HPDE6-E6E7 (cell line): ENCODE results near the gene AP4E1.
"Not testable (repeated sequence)": the region's sequence is repeated elsewhere in the genome, so short reads cannot be mapped to it uniquely, and the experiment has no call there.

Source experiments
- DNase-seq: peaks from one replicate; pipeline ENCODE4 v3.0.0; 2011; ENCODE audit warnings: missing footprints; ENCODE audit errors: extremely low spot score

The AP4E1 gene

DNA sequence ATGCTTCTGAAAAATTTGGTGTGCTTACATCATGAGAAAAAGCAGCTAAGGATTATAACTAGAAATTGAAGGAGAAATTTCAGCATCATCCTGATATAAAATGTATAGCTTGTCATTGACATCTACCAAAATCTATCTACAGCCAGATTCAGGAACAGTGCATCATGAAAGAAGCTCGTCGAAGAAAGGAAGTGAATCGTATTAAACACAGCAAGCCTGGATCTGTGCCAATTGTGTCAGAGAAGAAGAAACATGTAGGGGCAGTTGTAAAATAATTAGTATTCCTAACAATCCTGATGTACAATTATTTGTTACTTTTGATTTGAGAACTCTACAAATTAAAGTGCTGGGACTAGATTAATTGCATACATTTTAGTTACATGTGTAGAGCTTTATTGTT lies 37.2 kb downstream of the AP4E1 start:
- DNase-seq, result no peak

DNA sequence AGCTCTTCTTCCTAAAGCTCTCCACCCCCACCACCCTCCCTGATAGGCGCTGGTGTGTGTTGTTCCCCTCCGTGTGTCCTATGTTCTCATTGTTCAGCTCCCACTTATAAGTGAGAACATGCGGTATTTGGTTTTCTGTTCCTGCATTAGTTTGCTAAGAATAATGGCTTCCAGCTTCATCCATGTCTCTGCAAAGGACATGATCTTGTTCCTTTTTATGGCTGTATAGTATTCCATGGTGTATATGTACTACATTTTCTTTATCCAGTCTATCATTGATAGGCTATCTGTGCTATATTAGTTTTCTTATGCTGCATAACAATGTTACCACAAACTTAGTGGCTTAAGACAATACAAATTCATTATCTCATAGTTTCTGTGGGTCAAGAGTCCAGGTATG lies 42.3 kb downstream of the AP4E1 start:
- DNase-seq, result not testable (repeated sequence)

GRCh38 chr15:50953302-50953701 lies 44.8 kb downstream of the AP4E1 start:
- DNase-seq, result no peak

GRCh38 chr15:50954837-50955236 lies 46.4 kb downstream of the AP4E1 start:
- DNase-seq, result not testable (repeated sequence)

DNA sequence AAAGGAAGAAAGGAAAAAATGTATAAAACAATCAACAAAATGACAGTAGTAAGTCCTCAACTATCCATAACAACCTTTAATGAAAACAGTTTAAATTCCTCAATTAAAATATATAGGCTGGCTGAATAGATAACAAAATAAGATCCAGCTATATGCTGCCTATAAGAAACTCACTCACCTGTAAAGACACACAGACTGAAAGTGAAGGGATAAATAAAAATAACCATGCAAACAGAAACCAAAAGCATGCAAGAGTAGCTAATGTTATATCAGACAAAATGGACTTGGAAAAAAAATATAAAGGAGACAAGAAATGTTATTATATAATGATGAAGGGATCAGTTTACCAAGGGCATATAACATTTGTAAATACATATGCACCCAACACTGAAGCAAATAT lies 51.2 kb downstream of the AP4E1 start:
- DNase-seq, result no peak

- no peak for DNase-seq
These were observed 55.6 kb downstream of the AP4E1 start for GRCh38 chr15:50964075-50964474.

GRCh38 chr15:50968353-50968752 lies 59.9 kb downstream of the AP4E1 start:
- no peak for DNase-seq

- no peak for DNase-seq
These were observed 62.0 kb downstream of the AP4E1 start for GRCh38 chr15:50970524-50970923.

- no peak for DNase-seq
These were observed 62.6 kb downstream of the AP4E1 start for GRCh38 chr15:50971115-50971514.

DNA sequence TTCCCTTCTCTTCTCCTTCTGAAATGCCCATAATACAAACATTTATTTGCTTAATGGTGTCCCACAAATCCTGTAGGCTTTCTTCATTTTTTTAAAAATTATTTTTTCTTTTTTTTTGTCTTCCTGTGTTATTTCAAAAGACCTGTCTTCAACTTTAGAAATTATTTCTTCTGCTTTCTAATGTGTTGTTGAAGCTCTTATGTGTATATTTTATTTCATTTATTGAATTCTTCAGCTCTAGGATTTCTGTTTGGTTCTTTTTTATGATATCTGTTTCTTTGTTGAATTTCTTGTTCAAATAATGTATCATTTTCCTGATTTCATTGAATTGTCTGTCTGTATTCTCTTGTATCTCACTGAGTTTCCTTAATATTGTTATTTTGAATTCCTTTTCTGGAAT lies 63.1 kb downstream of the AP4E1 start:
- no peak for DNase-seq

- no peak for DNase-seq
These were observed 65.1 kb downstream of the AP4E1 start for GRCh38 chr15:50973605-50974004.

- no peak for DNase-seq
These were observed 68.7 kb downstream of the AP4E1 start for GRCh38 chr15:50977162-50977561.

GRCh38 chr15:50978580-50978979 lies 70.1 kb downstream of the AP4E1 start:
- no peak for DNase-seq

- no peak for DNase-seq
These were observed 70.6 kb downstream of the AP4E1 start for GRCh38 chr15:50979041-50979440.

GRCh38 chr15:50993598-50993997 lies 85.1 kb downstream of the AP4E1 start:
- no peak for DNase-seq

DNA sequence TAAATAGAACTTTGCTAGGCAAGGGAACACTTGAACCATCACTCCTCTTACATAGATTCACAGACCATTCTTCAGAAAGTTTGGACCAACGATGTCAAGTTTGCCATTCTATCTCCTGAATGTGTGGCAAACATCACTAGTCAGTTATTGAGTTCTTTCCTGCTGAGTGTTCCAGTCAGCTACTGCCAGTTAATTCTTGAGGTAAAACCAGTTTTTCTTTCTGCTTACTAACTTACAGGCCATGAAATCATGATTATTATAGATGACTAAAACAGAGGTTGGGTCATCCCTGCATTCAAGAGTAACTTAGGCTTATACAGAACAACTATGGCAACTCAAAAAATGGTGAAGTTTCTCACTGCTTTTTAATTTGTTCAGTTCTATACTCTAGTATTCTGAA lies 88.2 kb downstream of the AP4E1 start:
- peak; percentile 59 for DNase-seq

GRCh38 chr15:50997371-50998051 lies 89.0 kb downstream of the AP4E1 start:
- DNase-seq, result no peak

GRCh38 chr15:51004103-51004551 lies 95.6 kb downstream of the AP4E1 start:
- peak; percentile 71 for DNase-seq

DNA sequence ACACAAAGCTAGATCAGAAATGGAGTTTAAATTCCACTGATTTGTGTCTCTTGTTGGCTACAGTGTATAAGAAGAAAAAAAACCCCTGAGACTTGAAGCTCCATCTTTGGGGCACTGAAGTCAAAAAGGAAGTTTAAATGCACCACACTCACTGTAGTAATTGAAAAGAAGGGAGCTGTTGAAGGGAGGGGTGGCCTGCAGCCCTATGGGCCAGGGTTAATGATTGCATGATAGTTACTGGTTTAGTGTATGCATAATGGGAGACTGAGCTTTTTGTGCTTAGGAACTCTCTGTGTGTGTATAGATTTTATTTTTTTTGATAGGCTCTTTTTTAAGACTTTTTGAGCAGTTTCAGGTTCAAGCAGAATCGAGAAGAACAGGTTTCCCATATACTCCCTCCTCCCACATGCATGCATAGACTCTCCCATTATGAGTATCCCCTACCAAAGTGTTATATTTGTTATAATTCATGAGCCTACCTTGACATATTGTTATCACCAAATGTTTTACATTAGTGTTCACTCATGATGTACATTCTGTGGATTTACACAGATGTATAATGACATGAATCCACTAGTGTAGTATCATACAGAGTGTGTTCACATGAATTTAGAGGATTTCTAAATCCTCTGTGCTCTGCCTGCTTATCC lies 98.0 kb downstream of the AP4E1 start:
- no peak for DNase-seq

- DNase-seq, result no peak
These were observed 98.7 kb downstream of the AP4E1 start for GRCh38 chr15:51007131-51007666.

GRCh38 chr15:51011212-51011611 lies 102.7 kb downstream of the AP4E1 start:
- DNase-seq, result no peak

DNA sequence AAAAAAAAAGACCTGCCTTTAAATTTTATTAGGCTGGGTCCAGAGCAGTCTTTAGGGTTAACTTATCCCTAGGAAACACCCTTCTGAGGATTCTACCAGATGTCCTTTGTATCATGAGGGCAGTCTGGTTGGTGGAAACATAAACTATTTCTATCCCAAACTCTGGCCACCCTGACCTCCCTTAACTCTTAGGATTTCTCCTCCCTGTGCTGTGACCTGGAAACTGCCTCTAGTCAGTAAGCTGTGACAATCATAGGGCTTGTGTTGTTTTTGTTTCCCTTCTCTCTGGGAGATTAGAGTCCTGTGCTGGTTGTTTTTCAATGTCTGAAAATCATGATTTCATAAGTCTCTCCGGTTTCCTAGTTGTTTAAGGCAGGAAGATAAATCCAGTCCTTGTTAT lies 108.1 kb downstream of the AP4E1 start:
- no peak for DNase-seq

DNA sequence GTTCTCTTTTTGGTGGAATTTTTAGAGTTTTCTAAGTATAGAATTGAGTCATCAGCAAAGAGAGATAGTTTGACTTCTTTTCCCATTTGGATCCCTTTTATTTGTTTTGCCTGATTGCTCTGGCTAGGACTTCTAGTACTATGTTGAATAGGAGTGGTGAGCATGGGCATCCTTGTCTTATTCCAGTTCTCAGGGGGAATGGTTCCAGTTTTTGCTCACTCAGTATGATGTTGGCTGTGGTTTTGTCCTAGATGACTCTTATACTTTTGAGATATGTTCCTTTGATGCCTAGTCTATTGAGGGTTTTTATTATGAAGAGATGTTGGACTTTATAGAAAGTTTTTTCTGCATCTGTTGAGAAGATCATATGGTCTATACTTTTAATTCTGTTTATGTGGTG lies 113.7 kb downstream of the AP4E1 start:
- DNase-seq, result no peak
